IMR-90 (cell line): ENCODE measurements around the gene WWC1. TPM values are rescaled to one million over a fixed set of nuclear protein-coding genes. Genes with fewer than 3 reads are reported as not detected.

Experiments
- ATAC-seq: fragments of 200-7000 bp; cut with Tn5 transposase; 2 replicates; pipeline ENCODE4 v1.9.1; 2020; ENCODE audit warnings: low read depth, mild to moderate bottlenecking, moderate library complexity
- BruUV-seq: library from RNA; stranded (reverse); fragments of 400-500 nt; replicated peaks from 2 replicates; lab custom pipeline; 2021; lab: Mats Ljungman, UMichigan
- CTCF ChIA-PET: fragments of 300-600 bp; formaldehyde crosslinking; extraction: SDS; loops from one replicate; lab custom pipeline; 2021; ENCODE audit warnings: antibody characterized with exemption; lab: Yijun Ruan, JAX
- POLR2A ChIA-PET: fragments of 300-600 bp; sonication (Branson Sonifier 250); formaldehyde crosslinking; loops from one replicate; lab custom pipeline; 2022; ENCODE audit warnings: antibody characterized with exemption; ENCODE audit not compliant: unreplicated experiment; lab: Charles Lee
- DNase-seq: peaks from one replicate; pipeline ENCODE4 v3.0.0; 2013
- H2AFZ ChIP-seq: replicated peaks from 2 replicates; pipeline ENCODE3; 2013; ENCODE audit warnings: low read length, mild to moderate bottlenecking; ENCODE audit not compliant: poor library complexity
- H2AK5ac ChIP-seq: 2 replicates; pipeline ENCODE4 v1.6.1; 2013; ENCODE audit warnings: low read depth, low read length, inconsistent platforms
- H2AK9ac ChIP-seq: replicated peaks from 2 replicates; pipeline ENCODE3; 2013; ENCODE audit warnings: mild to moderate bottlenecking, low read depth, low read length, moderate library complexity; ENCODE audit not compliant: poor library complexity
- H2BK120ac ChIP-seq: 2 replicates; pipeline ENCODE4 v1.6.1; 2013; ENCODE audit warnings: low read depth, low read length, inconsistent platforms
- H2BK15ac ChIP-seq: 3 replicates; pipeline ENCODE4 v1.6.1; 2013; ENCODE audit warnings: low read depth, low read length, inconsistent platforms
- H2BK20ac ChIP-seq: 2 replicates; pipeline ENCODE4 v1.6.1; 2013; ENCODE audit warnings: low read depth, mild to moderate bottlenecking, inconsistent platforms, low read length, moderate library complexity
- H2BK5ac ChIP-seq: 2 replicates; pipeline ENCODE4 v1.6.1; 2013; ENCODE audit warnings: mild to moderate bottlenecking, low read depth, low read length, inconsistent platforms; ENCODE audit not compliant: poor library complexity, severe bottlenecking
- H3K14ac ChIP-seq: replicated peaks from 2 replicates; pipeline ENCODE4 v1.6.1; 2013; ENCODE audit warnings: low read depth, low read length, inconsistent platforms
- H3K18ac ChIP-seq: 2 replicates; pipeline ENCODE4 v1.6.1; 2013; ENCODE audit warnings: low read depth, low read length, control low read depth
- H3K23ac ChIP-seq: 2 replicates; pipeline ENCODE4 v1.6.1; 2013; ENCODE audit warnings: low read depth, low read length, inconsistent platforms
- H3K27ac ChIP-seq: 2 replicates; pipeline ENCODE4 v1.5.1; 2013; ENCODE audit warnings: mild to moderate bottlenecking, control low read depth, low read length; ENCODE audit not compliant: insufficient read depth
- H3K27me3 ChIP-seq: 2 replicates; pipeline ENCODE4 v1.6.1; 2013; ENCODE audit warnings: low read length; ENCODE audit not compliant: control insufficient read depth, insufficient read depth
- H3K36me3 ChIP-seq: 2 replicates; pipeline ENCODE4 v1.6.1; 2013; ENCODE audit warnings: low read length, mixed read lengths; ENCODE audit not compliant: control insufficient read depth, insufficient read depth
- H3K4ac ChIP-seq: 2 replicates; pipeline ENCODE4 v1.6.1; 2013; ENCODE audit warnings: low read depth, low read length, inconsistent platforms
- H3K4me1 ChIP-seq: 2 replicates; pipeline ENCODE4 v1.6.1; 2013; ENCODE audit warnings: low read length, mixed read lengths; ENCODE audit not compliant: control insufficient read depth, insufficient read depth
- H3K4me2 ChIP-seq: 2 replicates; pipeline ENCODE4 v1.6.1; 2013; ENCODE audit warnings: low read depth, mild to moderate bottlenecking, control low read depth, low read length, moderate library complexity
- H3K4me3 ChIP-seq: 2 replicates; pipeline ENCODE4 v1.5.1; 2013; ENCODE audit warnings: low read depth, mild to moderate bottlenecking, control low read depth, low read length, moderate library complexity; ENCODE audit not compliant: insufficient read depth
- H3K56ac ChIP-seq: 2 replicates; pipeline ENCODE4 v1.6.1; 2013; ENCODE audit warnings: low read length, inconsistent platforms; ENCODE audit not compliant: insufficient read depth; ENCODE audit errors: extremely low read depth
- H3K79me1 ChIP-seq, 2 experiments: 2 replicates each; pipeline ENCODE4 v1.6.1; 2013; ENCODE audit warnings: low read length in 2 of 2, inconsistent platforms in 1 of 2, low read depth in 1 of 2
- H3K9ac ChIP-seq: 2 replicates; pipeline ENCODE4 v1.6.1; 2013; ENCODE audit warnings: low read depth, low read length, control low read depth
- H3K9me1 ChIP-seq: 2 replicates; pipeline ENCODE4 v1.6.1; 2013; ENCODE audit warnings: low read length, inconsistent platforms; ENCODE audit not compliant: insufficient read depth
- H3K9me3 ChIP-seq: 2 replicates; pipeline ENCODE4 v1.6.1; 2013; ENCODE audit warnings: low read length; ENCODE audit not compliant: control insufficient read depth, insufficient read depth
- H4K20me1 ChIP-seq: 2 replicates; pipeline ENCODE4 v1.6.1; 2013; ENCODE audit warnings: low read length, inconsistent platforms; ENCODE audit not compliant: insufficient read depth
- H4K5ac ChIP-seq: 2 replicates; pipeline ENCODE4 v1.6.1; 2013; ENCODE audit warnings: mild to moderate bottlenecking, low read depth, low read length, control low read depth
- H4K8ac ChIP-seq, 2 experiments: 2 replicates each; pipeline ENCODE4 v1.6.1; 2013; ENCODE audit warnings: low read depth in 2 of 2, low read length in 2 of 2, control low read depth in 1 of 2, inconsistent platforms in 1 of 2
- H4K91ac ChIP-seq: 2 replicates; pipeline ENCODE4 v1.6.1; 2013; ENCODE audit warnings: low read depth, low read length, inconsistent platforms; ENCODE audit not compliant: insufficient read depth
- CEBPB ChIP-seq: IDR thresholded peaks from 2 replicates; pipeline ENCODE4 v1.6.1; 2012; ENCODE audit warnings: low read depth, low read length, improper control_type of control experiment
- MAZ ChIP-seq: IDR thresholded peaks from 2 replicates; pipeline ENCODE4 v1.6.1; 2012; ENCODE audit warnings: low read depth, mild to moderate bottlenecking, low read length, improper control_type of control experiment, moderate library complexity, borderline replicate concordance
- WGBS, 2 experiments: methylation state at CpG; one replicate each; pipeline versions ENCODE4 v1.1.5 to v1.1.7; 2013; ENCODE audit warnings: missing lambda C conversion rate in 2 of 2; ENCODE audit not compliant: insufficient read length in 1 of 2; ENCODE audit errors: extremely low coverage in 2 of 2; 5-methylcytosine and 5-hydroxymethylcytosine counted together
- dilution Hi-C: fragments of 300-500 bp; cut with HindIII; formaldehyde crosslinking; loops from one replicate; pipeline ENCODE4 v1.14.3; 2018; ENCODE audit warnings: low sequenced_read_pairs; ENCODE audit not compliant: unreplicated experiment
- in situ Hi-C: fragments of 300-500 bp; cut with MboI; formaldehyde crosslinking; loops from 3 replicates; pipeline ENCODE4 v1.14.3; 2019; ENCODE audit warnings: low sequenced_read_pairs, inconsistent platforms, mixed read lengths
- intact Hi-C: fragments of 100-400 bp; cut with micrococcal nuclease; formaldehyde crosslinking; loops from 2 replicates; pipeline ENCODE4 v1.10.0; 2022
- polyA plus RNA-seq, 3 experiments: library from polyadenylated mRNA; depleted of rRNA; stranded (reverse); fragments of >200 nt; gene quantifications; 2 replicates each; pipeline ENCODE4 v1.2.3, GENCODE V29; 2012; ENCODE audit warnings: low replicate concordance in 1 of 3
- total RNA-seq: library from RNA; depleted of rRNA; stranded (reverse); fragments of >200 nt; gene quantifications from 2 replicates; pipeline ENCODE4 v1.2.3, GENCODE V29; 2012

Gene WWC1
- total and polyA plus RNA-seq, 2 of the 4 experiments (the other 2 are of a cell fraction), result 9.1 to 10.3 TPM

GRCh38 chr5:168274406-168274805 lies 17.0 kb upstream of the WWC1 start:
- Histone ChIP-seq H2BK5ac (no peak overlapping the region), H3K4ac (no peak overlapping the region), H4K20me1 (no peaks in the 10 kb centered on the region), H3K27me3 (peaks cover 9% of the 10 kb centered on the region; the same call in 1 of the 2 replicates), H2AFZ (no peak overlapping the region), H3K9ac (no peak overlapping the region), H3K18ac (no peak overlapping the region), H3K4me1 (peaks cover 2% of the 10 kb centered on the region; the same call in 1 of the 2 replicates), H3K9me1 (peaks cover 4% of the 10 kb centered on the region; the same call in 1 of the 2 replicates), H3K14ac (no peak overlapping the region), H3K4me3 (no peak overlapping the region), H2BK15ac (no peak overlapping the region), H3K56ac (no peak overlapping the region), H2AK5ac (no peak overlapping the region), H2BK120ac (no peak overlapping the region), H3K79me1 (no peaks in the 10 kb centered on the region), H3K9me3 (no peaks in the 10 kb centered on the region), H3K23ac (no peak overlapping the region), H4K91ac (no peak overlapping the region; the same call in 1 of the 2 replicates), H4K5ac (no peak overlapping the region; the same call in 1 of the 2 replicates), H3K27ac (no peak overlapping the region), H3K36me3 (no peaks in the 10 kb centered on the region), H4K8ac (no peak overlapping the region), H2BK20ac (no peak overlapping the region), H3K4me2 (no peak overlapping the region), H2AK9ac (no peak overlapping the region)
- in situ Hi-C loops (loop anchor here (5.0 to 25.0 kb wide), 3 partner anchors 213 to 1013 kb away; partner anchors contain the start of gene RARS1), dilution Hi-C loops (no loop called here), intact Hi-C loops (no loop called here)
- WGBS, 2 experiments, result no CpG with 5 or more reads among the region's 1 CpG
- ChIA-PET POLR2A (no interaction called here), CTCF (no interaction called here)
- ATAC-seq (no peak), DNase-seq (no peak)
- TF ChIP-seq CEBPB, result peak; percentile 69
- no peak for TF ChIP-seq MAZ
- BruUV-seq, result no TSS peak
